ENCODE measurements around the gene LZTS2.
"Not testable (repeated sequence)": the region's sequence is repeated elsewhere in the genome, so short reads cannot be mapped to it uniquely, and the experiment has no call there.

Gene LZTS2

DNA sequence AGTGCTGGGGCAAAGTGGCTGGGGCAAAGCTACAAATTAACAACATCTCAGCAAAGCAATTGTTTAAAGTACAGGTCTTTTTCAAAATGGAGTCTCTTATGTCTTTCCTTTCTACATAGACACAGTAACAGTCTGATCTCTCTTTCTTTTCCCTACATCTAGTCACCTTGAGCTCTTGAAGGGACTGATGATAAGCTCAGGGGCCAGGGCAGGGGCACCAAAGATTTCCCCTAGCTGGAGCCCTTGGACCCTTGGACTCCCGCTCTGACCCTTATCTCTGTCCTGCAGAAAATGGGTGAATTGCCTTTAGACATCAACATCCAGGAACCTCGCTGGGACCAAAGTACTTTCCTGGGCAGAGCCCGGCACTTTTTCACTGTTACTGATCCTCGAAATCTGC is 34.8 kb downstream of the LZTS2 start:
- DNase-seq = not testable (repeated sequence)

DNA sequence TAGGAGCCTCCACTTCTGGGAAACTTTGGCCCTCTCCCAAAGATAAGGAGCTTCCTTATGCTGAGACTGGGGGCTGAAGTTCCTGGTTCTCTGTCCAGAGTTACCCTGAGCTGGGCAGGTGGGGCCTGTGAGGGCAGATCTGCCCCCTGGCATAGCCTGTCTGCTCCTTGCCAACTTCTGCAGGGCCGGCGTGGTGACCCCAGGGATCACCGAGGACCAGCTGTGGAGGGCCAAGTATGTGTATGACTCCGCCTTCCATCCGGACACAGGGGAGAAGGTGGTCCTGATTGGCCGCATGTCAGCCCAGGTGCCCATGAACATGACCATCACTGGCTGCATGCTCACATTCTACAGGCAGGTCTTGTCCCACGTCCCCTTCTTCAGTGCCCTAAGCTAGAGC is 35.7 kb downstream of the LZTS2 start:
- DNase-seq = no peak

DNA sequence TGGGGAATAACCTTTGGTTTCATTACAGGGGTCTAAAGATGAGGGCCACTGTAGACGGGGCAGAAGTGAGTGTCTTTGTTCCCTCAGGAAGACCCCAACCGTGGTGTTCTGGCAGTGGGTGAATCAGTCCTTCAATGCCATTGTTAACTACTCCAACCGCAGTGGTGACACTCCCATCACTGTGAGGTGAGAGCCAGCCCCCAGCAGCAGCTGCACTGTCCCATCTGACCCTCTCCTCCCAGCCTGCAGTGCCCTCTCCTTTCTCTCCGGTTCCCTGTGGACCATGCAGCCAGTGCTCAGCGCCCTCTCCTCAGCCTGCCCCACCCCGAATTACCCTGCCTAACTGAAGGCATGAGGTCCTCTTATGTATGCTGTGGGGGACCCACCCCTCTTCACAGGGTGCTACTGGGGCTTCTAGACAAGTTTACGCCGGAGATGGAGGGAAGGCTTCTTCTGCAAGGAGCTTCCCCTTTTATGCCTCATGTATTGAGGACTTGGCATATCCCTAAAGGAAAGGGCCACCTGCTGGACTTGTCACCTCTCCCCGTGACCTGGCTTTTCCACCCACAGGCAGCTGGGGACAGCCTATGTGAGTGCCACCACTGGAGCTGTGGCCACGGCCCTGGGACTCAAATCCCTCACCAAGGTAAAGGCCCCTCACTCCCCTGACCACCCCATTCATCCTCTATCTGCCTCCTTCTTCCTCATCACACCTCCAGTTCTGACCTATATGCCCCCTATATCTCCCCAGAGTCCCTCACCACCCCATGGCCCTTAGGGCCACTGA is 36.5 kb downstream of the LZTS2 start:
- no peak for DNase-seq

DNA sequence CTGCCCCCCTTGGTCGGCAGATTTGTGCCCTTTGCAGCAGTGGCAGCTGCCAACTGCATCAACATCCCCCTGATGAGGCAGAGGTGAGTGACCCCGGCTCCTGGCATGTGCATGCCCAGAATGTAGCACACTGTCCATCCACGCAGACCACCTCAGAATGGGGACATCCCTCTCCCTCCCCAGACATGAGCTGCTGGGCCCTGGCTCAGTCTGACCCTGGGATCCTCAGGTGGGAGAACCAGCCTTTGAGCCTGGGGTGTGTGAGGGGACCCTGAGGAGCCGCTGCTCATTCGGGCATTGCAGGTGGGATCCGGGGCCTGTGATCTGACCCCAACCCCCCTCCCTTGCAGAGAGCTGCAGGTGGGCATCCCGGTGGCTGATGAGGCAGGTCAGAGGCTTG is 37.1 kb downstream of the LZTS2 start:
- DNase-seq = no peak

DNA sequence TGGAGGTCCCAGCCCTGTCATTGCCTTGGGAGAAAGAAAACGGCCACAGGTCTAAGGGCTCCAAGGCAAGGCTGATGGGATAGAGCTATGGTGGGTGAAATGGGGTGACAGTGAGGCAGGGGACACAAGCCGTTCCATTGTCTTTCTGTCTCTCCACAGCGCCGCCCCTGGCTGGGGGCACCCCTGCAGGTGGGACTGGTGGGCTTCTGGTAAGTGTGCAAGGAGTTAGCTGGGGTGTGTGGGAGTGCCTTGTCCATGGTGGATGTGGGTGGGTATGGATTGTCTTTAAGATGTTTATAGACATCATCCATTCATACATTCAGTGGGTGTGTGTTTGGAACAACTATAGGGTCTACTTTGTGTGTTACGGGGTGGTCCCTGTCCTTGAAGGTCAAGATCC is 38.9 kb downstream of the LZTS2 start:
- no peak for DNase-seq

DNA sequence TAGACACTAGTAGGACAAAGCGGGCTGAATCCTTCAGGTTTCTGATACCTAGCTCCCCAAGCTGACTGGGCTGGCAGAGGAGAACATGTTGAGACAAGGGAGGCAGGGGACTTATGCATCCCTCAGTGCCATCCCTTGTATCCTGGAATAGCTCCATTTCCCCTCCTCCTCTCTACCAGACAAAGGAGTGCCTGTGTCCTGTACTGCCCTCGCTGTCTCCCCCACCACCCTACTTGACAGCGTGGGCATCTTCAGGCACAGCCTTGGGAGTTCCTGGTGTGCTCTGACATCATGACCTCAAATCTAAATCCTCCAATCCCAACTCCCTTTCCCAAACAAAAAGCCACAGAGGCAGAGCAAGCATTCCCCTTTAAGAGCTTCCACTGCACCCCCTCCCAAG is 40.5 kb downstream of the LZTS2 start:
- no peak for DNase-seq

DNA sequence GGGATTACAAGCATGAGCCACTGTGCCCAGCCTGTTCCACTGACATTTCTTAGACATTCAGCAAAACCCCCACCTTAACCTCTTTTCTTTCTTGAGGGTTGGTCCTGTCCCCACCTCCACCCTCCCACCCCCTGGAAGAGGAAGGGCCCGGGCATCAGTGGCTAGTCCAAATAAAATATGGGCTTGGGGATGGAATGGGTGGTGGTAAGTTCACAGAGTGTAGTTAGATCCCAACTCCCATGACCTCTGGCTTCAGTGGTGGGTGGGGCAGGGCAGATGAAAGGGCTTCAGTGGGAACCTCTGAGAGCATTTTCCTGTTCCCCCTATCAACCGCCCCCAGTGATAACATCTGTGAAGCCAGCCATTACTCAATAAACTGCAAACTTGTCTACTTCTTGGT is 41.2 kb downstream of the LZTS2 start:
- DNase-seq = no peak

DNA sequence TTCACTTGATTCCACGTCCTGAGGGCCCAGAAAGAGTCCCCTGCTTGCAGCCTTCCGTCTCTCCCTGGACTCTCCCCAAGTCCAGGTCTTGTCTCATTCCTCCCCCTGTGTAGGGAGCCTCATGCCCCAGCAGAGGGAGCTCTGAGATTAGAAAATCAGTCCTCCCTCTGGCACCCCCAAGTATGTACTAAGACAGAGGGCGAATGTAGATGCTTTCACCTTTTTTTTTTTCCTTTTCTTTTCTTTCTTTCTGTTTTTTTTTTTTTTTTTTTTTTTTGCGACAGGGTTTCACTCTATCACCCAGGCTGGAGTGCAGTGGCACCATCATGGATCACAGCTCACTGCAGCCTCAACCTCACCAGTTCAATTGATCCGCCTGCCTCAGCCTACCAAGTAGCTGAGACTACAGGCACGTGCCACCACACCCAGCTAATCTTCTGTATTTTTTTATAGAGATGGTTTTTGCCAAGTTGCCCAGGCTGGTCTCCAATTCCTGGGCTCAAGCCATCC is 41.7 kb downstream of the LZTS2 start:
- DNase-seq = no peak

DNA sequence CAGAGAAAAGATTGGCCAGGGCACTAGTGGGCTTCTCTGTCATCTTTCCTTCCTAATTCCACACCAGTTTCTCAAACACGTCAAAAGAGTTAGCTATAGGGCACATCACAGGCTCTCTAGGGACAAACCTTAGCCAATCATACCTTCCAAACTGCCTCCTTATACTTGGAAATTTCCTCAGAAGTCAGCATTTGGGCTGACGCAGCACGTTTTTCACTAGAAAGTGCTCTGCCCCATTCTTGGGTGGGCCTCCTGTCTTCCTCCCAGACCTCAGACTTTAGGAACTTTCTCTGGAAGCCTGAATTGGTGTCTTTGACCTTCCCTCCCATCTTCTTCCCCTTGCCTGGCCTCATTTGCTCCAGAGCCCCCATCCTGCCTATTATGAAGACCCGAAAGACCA is 42.5 kb downstream of the LZTS2 start:
- DNase-seq = no peak

DNA sequence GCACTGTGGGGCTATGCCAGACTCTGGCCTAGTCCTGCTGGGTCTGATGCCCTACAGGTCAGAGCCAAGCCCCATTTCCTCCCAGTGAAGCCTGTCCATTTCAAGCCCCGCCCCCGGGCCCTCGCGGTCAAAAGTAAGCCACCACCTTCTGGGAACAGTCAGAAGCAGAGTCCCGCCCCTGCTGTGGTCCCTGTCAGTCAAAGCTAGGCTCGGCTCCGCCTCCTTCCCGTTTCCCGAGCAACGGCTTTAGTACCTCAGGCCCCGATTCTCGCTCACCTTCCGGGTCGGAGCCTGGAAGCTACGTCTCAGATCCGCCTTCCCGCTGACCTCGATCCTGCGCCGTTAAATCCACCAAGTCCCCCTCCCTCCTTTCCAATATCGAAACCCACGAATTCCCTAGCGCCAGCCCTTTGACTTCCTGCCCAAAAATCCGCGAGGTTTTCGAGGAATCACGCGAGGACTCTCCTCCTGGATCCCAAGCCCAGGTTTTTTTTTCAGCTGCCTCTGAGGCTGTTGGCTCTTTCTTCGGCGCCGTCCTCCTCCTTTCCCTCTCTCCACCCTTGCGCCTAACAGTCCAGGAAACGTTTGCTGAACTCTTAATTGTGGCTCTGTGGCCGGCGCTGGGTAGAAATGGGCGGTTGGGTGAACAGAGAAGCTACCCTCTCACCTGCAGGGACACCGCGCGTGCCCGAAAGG is 43.2 kb downstream of the LZTS2 start:
- peak; percentile 82 for DNase-seq

DNA sequence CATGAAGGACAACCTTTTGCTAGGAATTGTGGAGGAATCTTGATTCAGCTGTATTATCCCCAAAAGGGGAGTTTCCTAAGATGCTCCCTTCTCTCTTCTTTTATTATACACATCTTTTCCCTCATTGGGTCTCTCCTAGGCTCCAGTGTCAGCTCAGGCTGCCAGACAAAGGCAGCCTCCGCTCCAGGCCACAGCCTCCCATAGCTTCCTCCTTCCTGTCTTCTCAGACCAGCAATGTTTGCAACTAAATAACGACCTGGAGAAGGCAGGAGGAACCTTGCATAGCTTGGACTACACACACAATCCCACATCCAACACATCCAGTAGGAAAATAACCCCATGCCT is 43.7 kb downstream of the LZTS2 start:
- no peak for DNase-seq

DNA sequence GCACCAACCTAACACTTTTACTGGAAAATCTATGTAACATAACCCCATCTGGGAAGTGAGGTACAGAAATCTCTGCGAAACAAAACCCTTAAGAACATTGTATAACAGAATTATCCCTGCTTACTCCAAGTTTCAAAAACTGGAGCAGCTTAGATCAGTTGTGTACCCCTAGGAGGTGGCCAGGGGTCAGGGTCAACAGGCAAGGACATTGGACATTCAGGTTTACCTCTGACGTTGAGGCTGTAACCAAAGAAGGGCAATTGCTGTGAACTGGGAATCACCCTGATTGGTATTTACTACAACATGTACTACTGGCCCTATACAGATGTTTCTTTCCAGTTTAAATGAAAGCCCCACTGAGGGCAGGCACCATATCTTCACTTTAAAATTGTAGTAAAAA is 44.5 kb downstream of the LZTS2 start:
- DNase-seq = no peak

DNA sequence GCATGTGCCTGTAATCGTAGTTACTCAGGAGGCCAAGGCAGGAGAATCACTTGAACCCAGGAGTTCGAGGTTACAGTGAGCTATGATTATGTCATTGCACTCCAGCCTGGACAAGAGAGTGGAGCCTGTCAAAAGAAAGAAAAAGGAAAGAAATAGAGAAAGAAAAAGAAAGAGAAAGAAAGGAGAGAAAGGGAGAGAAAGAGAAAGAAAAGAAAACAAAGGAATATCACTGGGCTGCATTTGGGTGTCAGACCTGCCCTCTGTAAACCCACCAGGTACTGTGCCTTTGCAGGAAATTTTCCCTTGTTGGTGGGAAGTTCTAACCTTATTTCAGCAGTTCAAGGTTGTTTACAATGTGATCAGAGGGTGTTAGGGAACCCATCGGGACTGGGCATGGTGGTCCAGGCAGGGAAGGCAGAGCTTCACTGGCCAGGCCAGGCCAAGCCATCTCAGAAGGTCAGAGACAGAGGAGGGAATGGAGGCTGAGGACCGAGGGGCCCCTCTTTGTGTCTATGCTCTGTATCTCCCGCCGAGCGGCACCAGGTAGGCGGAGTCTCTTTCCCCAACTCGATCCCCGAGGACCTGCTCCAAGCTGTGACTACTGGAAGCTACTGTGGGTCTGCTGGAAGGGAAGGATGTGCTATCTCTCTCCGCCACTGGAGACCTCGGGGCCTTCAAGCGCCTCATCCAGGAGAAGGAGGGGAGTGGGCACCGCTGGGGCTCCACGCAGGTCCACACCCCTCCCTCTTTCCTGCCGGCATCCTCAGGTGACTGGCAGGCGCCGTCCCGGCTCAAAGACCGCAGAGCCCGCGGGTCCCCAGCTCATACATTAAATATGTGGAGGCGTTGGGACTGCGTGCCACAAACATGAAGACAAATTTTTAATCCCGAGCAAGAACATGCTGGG is 47.0 kb downstream of the LZTS2 start:
- DNase-seq = no peak

DNA sequence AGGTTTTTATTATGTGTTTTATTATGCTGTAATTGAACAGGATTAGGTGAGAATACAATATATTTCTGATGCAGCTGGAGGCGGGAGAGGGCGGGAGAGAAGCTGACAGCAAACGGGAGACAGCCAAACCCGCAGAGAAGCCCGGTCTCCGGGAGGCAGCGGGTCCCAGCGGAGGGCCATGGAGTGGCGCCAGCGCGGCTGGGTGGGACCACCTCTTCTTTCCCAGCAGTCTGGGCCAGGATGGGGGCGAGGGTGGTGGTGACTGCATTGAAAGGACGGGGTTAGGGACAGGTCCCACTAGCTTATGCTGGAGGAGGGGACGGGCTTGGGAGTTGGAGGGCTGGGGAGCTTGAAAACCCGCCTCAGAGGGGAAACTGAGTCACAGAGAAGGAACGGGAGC is 47.7 kb downstream of the LZTS2 start:
- no peak for DNase-seq

DNA sequence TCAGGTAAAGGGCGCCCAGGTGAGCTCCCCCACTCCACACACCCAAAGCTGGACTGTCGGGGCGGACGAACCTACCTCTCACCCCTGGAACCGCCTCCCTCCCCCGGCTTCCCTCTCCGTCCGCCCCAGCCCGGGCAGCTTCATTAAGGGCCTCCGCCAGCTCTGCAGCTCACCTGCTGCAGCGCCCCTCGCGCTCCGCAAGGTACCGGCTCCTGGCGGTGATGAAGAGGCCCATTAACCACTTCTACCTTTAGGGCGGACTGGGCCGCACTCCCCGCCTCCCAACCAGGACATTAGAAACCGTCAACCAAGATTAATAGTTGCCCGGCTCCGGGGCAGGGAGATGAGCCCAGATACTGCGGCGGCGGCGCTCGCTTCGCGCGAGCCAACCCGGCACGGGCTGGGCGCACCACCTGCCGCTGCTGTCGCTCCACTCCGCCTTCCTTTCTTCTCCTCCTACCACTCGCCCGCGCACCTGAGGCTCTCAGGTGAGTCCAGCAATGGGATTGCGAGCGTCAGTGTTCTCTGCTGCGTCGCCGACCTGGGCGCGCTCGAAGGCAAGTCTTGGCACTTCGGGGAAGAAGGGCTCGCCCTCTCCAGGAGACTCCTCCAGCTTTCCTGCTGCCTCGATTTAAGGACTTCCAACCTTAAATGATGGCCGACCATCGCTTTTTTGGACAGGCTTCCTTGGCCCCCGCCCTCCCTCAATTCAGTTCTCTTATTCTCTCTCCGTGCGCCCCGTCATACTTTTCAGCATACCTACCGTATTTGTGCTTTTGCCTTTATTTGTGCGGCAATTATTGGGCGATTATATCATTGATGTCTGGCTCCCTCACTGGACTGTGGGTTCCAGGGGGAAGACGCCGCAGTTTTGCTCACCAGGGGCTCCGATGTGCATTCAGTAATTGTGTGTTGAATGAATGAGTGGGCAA is 48.6 kb downstream of the LZTS2 start:
- DNase-seq = no peak

DNA sequence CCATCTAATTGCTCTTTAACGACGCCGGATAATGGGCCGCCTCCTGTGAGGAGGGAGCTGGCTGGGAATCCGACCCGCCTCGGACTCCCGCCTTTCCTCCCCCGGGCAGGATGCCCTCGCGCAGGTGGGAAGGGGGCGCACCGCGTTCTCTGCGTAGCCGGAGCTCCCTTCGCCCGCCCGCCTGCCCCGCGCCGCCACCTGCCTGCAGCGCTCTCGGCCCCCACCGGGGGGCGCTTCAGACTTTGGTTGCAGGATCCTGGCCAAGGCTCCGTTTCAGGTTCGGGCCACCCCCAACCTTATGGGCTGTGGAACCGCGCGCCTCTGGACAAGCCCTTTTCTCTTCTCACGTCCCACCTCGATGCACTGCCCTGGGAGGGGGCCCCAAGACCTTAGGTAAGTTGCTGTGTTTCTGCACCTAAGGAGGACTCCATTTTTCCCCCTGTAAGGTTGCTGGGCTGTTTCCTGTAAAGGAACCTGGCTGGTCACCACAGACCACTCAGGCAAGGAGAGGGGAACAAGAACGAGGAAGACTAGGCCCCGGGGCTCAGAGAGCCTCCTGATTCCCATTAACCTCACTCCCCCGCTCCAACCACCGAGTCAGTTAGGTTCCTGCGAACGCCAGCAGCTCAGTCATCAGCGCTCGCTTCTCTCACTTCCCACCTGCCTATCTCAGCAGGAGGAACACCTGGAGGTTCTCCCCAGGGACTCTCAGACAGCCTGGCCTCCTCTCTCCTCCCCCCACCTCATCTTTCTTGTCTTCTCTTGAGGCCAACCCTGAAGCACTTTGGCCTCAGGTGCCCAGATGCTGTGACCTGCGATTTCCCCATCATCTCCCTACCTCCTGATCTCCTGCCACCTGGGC is 50.8 kb downstream of the LZTS2 start:
- DNase-seq = no peak

DNA sequence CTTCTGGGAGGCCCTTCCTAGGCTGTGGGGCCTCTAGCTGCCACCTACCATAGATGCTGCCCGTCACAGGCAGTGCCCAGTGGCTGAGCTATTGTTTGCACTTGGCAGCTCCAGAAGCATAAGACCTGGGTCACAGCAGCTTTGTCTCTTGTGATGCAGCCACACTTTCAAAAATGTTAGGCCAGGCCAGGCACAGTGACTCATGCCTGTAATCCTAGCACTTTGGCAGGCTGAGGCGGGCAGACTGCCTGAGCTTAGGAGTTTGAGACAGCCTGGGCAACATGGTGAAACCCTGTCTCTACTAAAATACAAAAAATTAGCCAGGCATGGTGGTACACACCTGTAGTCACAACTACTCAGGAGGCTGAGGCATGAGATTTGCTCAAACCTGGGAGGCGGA is 52.7 kb downstream of the LZTS2 start:
- DNase-seq = peak; percentile 20

DNA sequence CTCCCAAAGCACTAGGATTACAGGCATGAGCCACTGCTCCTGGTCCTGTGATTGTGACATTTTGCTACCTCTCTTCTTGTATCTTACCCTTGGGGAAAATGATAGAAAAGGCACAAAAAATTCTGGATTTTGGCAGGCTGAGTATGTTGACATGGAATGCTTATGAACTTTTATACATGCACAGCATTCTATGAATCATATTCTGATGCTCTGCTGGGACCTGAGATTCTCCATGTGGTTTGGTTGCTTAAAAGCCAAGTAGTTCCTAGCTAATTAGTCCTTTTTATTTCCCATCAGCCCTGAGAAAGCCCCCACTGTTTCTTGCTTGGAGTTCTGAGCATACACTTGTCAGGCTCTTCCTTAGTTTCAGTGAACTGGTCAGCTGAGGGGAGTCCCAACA is 53.9 kb downstream of the LZTS2 start:
- no peak for DNase-seq

DNA sequence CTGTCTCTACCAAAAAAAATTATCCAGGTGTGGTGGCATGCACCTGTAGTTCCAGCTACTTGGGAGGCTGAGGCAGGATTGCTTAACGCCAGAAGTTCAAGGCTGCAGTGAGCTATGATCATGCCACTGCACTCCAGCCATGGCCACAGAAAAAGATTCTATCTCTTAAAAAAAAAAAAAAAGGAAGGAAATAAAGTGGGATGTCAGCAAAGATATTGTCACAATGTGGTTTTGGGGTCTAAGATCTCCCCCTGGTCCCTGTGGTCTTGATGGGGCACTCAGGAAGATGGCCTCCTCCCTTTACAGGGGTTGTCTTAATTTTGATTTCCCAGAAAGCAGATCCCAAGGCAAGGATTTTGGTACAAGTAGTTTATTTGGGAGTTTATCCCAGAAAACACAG is 54.7 kb downstream of the LZTS2 start:
- DNase-seq = no peak

DNA sequence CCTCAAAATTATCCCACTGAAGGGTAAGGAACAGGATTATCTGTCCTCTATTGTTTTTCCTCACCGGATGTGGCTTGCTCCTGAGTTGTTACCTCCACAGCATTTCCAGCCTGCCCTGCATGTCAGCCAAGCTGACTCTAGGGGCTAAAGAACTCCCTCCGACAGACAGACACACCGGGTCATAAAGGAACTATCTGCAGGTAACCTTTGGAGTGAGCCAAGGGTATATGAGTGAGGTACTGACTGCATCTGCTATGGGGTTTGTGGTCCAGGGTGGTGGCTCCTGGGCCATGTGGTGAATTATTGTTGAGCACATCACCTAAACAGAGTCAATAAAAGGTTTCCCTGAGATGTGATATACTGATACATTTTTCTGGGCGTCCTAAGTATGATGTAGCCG is 55.3 kb downstream of the LZTS2 start:
- DNase-seq = no peak

DNA sequence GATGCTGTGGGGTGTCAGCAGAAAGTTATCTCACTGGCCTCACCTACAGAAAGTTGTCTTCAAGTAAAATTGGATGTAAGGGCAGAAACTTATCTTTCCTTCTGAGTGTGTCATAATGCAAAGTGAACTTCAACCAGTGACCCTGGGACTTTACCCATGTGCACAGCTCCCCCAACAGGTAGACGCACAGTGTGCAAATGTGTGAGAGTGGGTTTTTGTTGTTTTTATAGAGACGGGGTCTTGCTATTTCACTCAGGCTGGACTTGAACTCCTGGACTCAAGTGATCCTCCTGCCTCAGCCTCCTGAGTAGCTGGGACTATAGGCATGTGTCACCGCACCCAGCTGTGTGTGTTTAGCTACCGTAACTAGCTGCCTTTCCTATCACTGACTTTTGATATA is 55.8 kb downstream of the LZTS2 start:
- no peak for DNase-seq
